GM20000 (cell line): Measurements from ENCODE around the gene DYSF.

ENCODE experiments used
- DNase-seq: peaks from one replicate; pipeline ENCODE4 v3.0.0; 2012; ENCODE audit warnings: low spot score
- CTCF ChIP-seq: IDR thresholded peaks from 2 replicates; pipeline ENCODE4 v1.5.1; 2012; ENCODE audit warnings: mild to moderate bottlenecking, control low read depth; ENCODE audit errors: extremely low read depth, missing control alignments

The DYSF gene

GRCh38 chr2:71496156-71496770 is 42.9 kb downstream of the DYSF start:
- no peak for TF ChIP-seq CTCF
- no peak for DNase-seq

- DNase-seq, result no peak
- no peak for TF ChIP-seq CTCF
These were observed 44.9 kb downstream of the DYSF start for GRCh38 chr2:71498261-71498701.

GRCh38 chr2:71499691-71500090 is 46.3 kb downstream of the DYSF start:
- TF ChIP-seq CTCF, result no peak
- no peak for DNase-seq

GRCh38 chr2:71500426-71501079 is 47.2 kb downstream of the DYSF start:
- no peak for DNase-seq
- no peak for TF ChIP-seq CTCF

GRCh38 chr2:71502941-71503738 is 49.8 kb downstream of the DYSF start:
- no peak for TF ChIP-seq CTCF
- no peak for DNase-seq

GRCh38 chr2:71503837-71504236 is 50.5 kb downstream of the DYSF start:
- no peak for TF ChIP-seq CTCF
- DNase-seq, result no peak

- TF ChIP-seq CTCF, result no peak
- no peak for DNase-seq
These were observed 51.2 kb downstream of the DYSF start for GRCh38 chr2:71504611-71505010.
